Kidney epithelial cell (primary cell): ENCODE results near the gene VWA5B1. TPM values are rescaled to one million over a fixed set of nuclear protein-coding genes. Genes with fewer than 3 reads are reported as not detected.

Experiments used
- DNase-seq: peaks from one replicate; pipeline ENCODE4 v3.0.0-alpha.2; 2010; ENCODE audit warnings: low read depth
- H3K27me3 ChIP-seq: 2 replicates; pipeline ENCODE4 v1.6.0; 2011; ENCODE audit warnings: low read length; ENCODE audit not compliant: control insufficient read depth, insufficient read depth
- H3K36me3 ChIP-seq: 2 replicates; pipeline ENCODE4 v1.5.1; 2011; ENCODE audit warnings: low read length; ENCODE audit not compliant: control insufficient read depth, insufficient read depth
- H3K4me3 ChIP-seq: 2 replicates; pipeline ENCODE4 v1.5.1; 2011; ENCODE audit warnings: low read depth, mild to moderate bottlenecking, control low read depth, low read length
- total RNA-seq: library from RNA; depleted of rRNA; stranded (reverse); fragments of >200 nt; gene quantifications from 2 replicates; pipeline ENCODE4 v1.2.3, GENCODE V29; 2015
- TF ChIP-seq, protein P1 (sequence below): IDR thresholded peaks from 2 replicates; pipeline ENCODE4 v1.5.1; 2011; ENCODE audit warnings: mild to moderate bottlenecking, moderate library complexity, low read length, control low read depth, inconsistent platforms; ENCODE audit not compliant: insufficient read depth, poor library complexity, severe bottlenecking

Gene VWA5B1
- total RNA-seq, 1 donor from 2014 or later, result not detected

DNA sequence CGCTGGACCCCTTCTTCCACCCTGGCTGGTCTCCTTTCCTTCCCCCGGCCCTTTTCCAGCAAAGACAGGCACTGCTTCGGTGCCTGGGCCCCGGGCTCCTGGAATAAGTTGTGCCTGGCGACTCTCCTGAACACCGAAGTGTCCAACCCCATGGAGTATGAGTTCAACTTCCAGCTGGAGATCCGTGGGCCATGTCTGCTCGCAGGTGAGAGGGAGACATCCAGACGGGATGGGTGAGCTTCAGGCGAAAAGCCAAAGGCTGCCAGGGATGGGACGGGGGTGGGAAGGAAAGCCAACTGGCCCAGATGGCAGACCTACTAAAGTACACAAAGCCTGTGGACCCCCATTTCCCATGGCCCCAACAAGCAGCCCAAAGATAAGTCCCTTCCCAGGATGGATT is 26.8 kb downstream of the VWA5B1 start:
- TF ChIP-seq, protein P1, sequence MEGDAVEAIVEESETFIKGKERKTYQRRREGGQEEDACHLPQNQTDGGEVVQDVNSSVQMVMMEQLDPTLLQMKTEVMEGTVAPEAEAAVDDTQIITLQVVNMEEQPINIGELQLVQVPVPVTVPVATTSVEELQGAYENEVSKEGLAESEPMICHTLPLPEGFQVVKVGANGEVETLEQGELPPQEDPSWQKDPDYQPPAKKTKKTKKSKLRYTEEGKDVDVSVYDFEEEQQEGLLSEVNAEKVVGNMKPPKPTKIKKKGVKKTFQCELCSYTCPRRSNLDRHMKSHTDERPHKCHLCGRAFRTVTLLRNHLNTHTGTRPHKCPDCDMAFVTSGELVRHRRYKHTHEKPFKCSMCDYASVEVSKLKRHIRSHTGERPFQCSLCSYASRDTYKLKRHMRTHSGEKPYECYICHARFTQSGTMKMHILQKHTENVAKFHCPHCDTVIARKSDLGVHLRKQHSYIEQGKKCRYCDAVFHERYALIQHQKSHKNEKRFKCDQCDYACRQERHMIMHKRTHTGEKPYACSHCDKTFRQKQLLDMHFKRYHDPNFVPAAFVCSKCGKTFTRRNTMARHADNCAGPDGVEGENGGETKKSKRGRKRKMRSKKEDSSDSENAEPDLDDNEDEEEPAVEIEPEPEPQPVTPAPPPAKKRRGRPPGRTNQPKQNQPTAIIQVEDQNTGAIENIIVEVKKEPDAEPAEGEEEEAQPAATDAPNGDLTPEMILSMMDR, result no peak
- H3K4me3 ChIP-seq, result no peak overlapping the region
- no peak for DNase-seq
- H3K36me3 ChIP-seq, result no peaks in the 10 kb centered on the region
- H3K27me3 ChIP-seq, result peaks cover 5% of the 10 kb centered on the region

GRCh38 chr1:20318521-20318920 is 27.8 kb downstream of the VWA5B1 start:
- Histone ChIP-seq H3K4me3 (no peak overlapping the region), H3K27me3 (peaks cover 7% of the 10 kb centered on the region), H3K36me3 (no peaks in the 10 kb centered on the region)
- no peak for DNase-seq
- TF ChIP-seq, protein P1, result no peak

DNA sequence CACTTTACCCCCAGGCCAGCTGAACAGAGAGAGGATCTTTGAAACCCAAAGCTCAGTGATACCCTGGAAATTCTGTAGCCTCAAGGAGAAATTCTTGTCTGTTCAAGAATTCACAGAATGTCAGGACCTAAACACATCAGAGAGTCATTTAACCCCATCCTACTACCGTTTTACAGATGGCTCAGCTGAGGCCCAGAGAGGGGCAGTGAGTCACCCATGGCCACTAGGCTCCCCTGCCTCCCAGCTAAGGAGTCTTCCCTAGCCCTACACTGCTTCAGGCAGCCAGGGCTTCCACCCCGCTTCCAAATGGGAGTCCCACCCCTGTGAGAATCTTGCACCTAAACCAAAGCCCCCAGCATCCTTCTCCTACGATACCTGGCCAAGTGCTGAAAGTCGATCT is 28.3 kb downstream of the VWA5B1 start:
- DNase-seq, result no peak
- TF ChIP-seq, protein P1, result no peak
- Histone ChIP-seq H3K36me3 (no peaks in the 10 kb centered on the region), H3K4me3 (no peak overlapping the region), H3K27me3 (peaks cover 5% of the 10 kb centered on the region)

GRCh38 chr1:20319456-20320220 is 29.0 kb downstream of the VWA5B1 start:
- TF ChIP-seq, protein P1, result no peak
- no peak overlapping the region for H3K4me3 ChIP-seq
- no peaks in the 10 kb centered on the region for H3K36me3 ChIP-seq
- DNase-seq, result no peak
- H3K27me3 ChIP-seq, result peaks cover 5% of the 10 kb centered on the region

GRCh38 chr1:20320704-20321103 is 30.0 kb downstream of the VWA5B1 start:
- TF ChIP-seq, protein P1, result no peak
- Histone ChIP-seq H3K4me3 (no peak overlapping the region), H3K36me3 (no peaks in the 10 kb centered on the region), H3K27me3 (peaks cover 3% of the 10 kb centered on the region)
- no peak for DNase-seq

GRCh38 chr1:20321573-20321972 is 30.9 kb downstream of the VWA5B1 start:
- no peak overlapping the region for H3K4me3 ChIP-seq
- peaks cover 2% of the 10 kb centered on the region for H3K27me3 ChIP-seq
- no peaks in the 10 kb centered on the region for H3K36me3 ChIP-seq
- DNase-seq, result no peak
- TF ChIP-seq, protein P1, result no peak
